CD4-positive, alpha-beta T cell treated with Interleukin-4 for 1 hour (primary cell): ENCODE results near the gene GATAD2A.
A peak's percentile ranks its signal among the peaks of the same experiment; 100 is the strongest.

ENCODE experiments used
- DNase-seq, 2 donors: peaks; one replicate each; pipeline ENCODE4 v3.0.0-alpha.2; 2020 to 2022

Gene GATAD2A

DNA sequence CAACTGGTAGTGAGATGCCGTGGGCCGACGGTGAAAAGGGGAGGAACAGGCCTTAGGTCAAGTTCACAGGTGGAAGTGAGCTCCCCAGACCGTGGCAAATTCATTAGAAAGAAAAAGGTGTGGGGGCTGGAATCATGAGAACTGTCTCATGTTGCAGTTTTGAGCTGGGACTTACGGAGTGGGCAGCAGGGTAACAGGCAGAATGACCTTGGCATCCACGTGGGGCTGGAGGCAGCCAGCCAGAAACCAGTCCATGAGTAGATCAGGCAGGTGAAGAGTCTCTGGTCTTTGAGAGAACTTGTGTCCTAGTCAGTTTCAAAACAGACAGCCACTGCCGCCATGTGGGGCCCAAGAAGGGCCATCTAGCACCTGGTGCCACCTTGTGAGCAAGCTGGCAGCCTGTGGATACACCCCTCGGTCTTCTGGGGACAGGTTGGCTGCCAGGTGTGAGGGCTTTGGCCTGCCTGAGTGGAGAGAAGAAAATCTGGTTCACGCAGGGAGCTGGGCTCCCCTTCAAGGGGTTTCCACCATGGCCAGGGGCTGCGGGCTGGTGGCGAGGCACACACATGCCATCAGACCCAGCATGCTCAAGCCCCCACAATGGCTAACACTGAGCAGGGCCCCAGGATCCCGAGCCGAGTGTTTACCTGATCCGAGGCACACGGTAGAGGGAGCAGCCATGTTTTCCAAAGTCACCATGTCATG, 86.0 kb downstream of the GATAD2A start:
- DNase-seq: no peak

DNA sequence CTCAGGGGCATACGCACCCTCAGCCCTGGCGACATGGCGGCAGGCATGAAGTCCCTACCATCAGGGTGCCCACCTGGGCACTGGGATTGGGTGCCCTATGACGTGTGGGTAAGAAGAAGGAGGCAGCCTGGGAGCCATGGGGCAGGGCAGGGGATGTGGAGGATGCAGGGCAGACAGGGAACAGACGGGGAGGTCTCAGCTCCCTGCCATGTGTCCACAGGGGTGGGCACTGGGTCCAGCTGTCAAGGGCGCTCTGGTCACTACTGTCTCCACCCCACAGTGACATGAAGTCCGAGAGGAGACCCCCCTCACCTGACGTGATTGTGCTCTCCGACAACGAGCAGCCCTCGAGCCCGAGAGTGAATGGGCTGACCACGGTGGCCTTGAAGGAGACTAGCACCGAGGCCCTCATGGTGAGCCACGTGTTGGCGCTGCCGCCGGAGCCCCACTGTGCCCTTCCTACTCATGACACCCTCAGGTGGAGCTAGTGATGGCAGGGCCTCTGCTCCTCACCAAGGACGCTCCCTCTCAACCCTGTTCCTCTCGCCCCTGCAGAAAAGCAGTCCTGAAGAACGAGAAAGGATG, 86.6 kb downstream of the GATAD2A start:
- no peak for DNase-seq

DNA sequence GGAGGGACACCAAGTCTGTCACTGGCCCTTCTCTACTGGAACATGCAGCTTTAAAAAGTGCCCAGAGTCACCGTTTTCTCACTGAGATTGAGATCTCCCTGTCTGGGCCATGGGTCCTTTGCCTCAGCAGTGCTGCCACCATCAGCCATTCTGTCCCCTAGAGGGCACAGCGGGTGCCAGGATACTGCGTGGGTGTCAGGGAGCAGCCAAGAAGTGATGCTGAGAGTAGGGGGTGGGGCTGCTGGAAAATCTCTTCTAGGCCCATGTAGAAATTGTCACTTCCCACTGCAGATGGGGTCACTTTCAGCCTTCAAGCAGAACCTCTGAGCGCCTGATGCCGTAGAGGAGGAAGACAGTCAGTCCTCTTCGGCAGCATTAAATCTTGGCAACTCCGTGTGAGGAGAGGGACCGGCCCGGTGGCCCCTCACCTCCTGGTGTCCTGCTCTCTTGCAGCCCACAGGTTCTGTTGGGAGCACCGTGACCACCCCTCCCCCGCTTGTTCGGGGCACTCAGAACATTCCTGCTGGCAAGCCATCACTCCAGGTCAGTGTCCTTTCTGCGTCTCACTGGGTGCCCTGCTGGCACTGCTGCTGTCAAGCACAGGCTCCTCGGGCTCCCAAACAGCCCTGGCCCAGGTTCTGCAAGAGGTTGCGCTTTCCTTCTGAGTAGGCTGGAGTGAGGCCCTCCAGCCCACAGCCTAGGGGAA, 88.5 kb downstream of the GATAD2A start:
- DNase-seq: no peak

DNA sequence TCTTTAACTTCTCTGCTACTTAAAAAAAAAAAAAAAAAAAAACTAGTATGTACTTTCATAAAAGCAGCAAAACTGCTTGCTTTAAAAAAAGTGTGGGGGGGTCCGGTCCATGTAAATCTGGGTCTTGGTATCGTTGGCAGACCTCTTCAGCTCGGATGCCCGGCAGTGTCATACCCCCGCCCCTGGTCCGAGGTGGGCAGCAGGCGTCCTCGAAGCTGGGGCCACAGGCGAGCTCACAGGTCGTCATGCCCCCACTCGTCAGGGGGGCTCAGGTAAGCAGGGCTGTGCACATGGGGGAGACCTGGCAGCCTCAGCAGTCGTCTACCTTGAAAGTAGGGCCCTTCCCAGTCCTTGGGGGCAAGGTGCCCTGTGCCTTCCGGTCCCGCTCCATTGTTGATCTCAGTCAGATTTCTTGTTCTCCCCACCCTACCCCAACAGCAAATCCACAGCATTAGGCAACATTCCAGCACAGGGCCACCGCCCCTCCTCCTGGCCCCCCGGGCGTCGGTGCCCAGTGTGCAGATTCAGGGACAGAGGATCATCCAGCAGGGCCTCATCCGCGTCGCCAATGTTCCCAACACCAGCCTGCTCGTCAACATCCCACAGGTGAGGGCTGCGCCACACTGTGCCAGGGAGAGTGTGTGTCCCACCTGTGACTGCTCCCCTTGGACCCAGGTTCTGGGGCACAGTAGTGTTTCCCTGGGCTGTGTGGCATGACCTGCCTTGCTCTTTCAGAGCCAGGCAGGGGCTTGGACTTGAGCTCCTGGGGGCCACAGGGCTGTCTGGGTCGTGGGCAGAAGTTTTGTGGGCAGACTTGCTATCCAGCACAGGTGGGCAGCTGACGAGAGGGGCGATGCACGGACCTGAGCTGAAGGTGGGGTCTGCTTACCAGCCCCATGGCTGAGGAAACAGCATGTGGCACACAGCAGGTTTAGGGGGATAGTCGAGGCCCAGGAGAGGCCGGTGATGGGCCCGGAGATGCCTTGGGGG, 90.4 kb downstream of the GATAD2A start:
- DNase-seq: no peak

DNA sequence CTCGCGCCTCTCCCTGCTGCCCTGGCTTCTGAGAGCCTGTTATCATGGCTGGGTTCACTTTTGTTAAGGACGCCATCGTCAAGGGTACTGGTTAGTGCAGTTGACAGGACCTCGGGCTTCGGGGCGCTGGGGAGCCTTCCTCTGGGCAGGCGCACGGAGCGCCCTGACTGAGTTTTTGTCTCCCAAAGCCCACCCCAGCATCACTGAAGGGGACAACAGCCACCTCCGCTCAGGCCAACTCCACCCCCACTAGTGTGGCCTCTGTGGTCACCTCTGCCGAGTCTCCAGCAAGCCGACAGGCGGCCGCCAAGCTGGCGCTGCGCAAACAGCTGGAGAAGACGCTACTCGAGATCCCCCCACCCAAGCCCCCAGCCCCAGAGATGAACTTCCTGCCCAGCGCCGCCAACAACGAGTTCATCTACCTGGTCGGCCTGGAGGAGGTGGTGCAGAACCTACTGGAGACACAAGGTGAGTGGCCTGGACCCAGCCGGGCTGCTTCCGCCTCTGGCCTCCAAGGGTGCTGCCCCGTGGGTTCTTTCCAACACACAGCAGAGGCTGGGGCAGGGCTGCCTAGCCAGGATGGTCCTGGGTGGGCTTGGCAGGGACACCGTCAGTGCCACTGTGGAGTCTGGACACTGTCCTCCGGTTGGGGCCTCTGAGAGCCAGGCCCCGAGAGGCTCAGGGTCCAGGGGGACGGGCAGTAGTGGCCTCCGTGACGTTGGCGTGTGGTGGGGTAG, 92.9 kb downstream of the GATAD2A start:
- DNase-seq: no peak

DNA sequence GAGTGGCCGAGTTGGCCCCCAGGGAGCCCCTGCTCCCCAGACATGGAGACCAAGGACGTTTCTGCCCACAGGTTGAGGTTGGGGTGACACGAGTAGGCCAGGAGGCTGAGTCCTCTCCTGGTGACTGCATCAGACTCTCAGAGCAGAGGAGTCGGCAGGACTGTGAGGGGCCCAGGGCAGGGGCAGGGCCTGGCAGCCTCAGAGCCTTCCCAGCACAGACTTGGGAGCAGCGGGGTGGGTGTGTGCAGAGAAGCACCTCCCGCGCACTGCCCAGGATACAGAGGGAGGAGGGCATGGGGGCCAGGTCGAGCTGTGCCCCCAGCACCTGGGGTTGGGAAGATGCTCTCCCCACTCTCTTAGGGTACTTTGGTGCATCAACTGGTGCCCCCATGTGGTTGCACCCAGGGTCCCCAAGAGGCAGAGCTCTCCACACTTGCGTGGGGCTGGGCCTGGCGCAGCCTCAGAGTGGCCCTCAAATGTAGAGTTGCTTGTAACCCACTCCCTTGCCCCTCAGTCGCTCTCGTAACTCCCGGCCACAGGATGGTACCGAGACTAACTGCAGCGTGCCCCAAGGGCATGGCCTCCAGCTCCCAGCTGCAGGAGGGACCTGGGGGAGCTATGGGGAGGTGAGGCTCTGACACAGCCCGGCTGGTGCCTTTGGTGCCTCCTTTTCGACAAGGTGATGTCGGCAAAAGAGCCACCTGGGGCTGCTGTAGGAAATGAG, 94.0 kb downstream of the GATAD2A start:
- no peak for DNase-seq

DNA sequence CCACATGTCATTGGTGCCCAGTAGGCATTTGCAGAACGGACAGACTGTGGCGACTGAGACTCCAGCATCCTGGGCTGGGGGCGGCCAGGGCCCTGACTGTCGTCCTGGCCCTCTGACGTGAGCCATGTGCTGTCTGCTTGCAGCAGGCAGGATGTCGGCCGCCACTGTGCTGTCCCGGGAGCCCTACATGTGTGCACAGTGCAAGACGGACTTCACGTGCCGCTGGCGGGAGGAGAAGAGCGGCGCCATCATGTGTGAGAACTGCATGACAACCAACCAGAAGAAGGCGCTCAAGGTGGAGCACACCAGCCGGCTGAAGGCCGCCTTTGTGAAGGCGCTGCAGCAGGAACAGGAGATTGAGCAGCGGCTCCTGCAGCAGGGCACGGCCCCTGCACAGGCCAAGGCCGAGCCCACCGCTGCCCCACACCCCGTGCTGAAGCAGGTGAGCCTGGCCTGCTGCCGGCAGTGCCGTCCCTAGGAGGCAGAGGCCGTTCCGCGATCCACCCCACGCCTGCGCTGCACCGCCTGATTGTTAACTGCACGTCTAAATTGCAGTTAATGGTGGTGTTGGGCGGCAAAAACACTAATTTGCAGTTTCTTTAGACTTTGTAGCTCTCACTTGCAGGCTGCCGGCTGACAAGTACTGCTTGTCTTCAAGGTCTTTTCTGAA, 95.6 kb downstream of the GATAD2A start:
- DNase-seq: no peak

DNA sequence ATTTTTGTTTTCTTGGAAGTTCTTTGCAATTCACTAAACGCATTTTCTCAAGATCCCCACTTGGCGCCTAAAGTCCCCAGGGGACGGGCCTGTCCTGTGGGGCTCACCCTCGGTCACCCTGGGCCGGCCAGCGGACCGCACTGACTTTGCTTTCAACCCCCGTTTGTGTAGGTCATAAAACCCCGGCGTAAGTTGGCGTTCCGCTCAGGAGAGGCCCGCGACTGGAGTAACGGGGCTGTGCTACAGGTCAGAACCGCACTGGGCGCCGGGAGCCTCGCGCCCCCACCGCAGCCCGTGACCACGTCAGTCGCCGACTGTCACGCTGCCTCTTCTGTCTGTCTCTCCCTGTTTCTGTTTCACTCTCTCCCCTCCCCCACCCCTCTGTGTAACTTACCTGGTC, 96.3 kb downstream of the GATAD2A start:
- no peak for DNase-seq

DNA sequence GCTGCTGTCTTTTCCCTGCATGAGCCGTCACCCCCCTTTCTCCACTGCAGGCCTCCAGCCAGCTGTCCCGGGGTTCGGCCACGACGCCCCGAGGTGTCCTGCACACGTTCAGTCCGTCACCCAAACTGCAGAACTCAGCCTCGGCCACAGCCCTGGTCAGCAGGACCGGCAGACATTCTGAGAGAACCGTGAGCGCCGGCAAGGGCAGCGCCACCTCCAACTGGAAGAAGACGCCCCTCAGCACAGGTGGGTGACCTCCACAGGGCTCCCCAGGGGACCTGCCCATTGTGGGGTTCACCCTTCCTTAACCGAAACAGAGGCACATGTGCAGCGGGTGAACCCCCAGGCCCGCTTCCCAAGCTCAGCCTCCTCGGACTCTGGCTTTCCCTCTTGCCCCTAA, 96.8 kb downstream of the GATAD2A start:
- no peak for DNase-seq

DNA sequence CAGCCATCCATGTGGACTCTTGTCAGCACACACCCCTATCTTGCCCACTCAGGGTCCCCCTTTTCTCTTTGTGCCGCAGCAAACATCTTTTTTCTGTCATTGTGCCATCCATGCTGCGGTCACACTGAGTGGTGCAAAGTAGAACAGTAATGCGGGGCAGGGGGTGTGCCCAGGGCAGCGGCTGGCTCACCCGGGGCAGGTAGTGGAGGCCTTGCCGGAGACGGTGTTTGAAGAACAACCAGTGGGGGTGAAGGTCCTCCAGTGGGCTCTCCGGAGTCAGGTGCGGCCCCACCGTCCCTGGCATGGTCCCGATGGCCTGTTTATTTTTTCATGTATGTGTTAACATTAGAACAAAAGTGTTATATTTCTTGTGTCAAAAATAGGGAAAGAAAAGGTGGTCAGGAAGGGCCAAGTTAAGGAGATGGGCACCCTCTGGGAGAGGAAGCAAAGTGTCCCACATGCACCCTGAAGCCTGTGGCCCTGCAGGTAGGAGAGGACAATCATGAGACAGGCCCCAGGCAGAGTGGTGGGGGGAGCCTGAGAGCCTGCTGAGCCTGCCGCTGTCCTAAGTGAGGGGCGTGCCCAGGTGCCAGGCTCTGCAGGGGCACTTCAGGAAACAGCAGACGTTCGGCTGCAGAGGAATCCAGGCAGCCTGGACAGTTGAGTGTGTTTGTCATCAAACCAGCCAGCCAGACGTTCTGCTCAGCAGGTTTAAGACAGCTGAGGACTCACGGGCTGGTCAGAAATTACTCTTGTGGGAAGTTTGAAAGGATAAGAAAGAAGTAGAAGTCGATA, 97.5 kb downstream of the GATAD2A start:
- no peak for DNase-seq

DNA sequence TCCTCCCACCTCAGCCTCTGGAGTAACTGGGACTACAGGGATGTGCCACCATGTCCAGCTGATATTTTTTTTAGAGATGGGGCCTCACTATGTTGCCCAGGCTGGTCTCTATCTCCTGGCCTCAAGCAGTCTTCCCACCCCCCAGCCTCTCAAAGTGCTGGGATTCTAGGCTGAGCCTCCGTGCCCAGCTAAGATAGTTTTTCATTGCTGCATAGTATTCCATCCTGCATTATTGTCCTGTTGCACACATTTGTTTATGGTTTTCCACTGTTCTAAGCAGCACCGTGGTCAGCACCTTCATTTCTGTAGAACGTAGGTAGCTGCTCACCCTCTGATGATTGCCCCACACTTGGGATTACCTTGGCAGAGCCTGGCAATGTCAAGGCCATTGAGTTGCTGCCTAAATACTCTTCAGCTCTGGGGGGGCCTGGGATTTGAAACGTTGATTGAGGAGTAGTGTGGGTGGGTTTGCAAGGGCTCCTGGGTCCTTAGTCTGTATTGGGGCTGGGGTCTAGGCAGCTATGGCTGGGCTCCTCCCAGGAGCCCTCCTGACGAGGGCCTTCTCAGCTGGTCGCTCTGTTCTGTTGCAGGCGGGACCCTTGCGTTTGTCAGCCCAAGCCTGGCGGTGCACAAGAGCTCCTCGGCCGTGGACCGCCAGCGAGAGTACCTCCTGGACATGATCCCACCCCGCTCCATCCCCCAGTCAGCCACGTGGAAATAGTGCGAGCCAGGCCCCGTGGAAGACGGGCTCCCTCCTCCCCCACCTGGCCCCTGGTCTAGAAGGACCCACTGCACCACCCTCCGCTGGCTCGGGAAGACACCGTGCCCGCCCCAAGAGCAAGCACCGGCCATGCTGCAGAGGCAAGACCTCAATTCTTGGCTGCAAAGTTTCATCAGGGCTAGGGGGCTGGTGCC, 99.5 kb downstream of the GATAD2A start:
- DNase-seq: no peak

DNA sequence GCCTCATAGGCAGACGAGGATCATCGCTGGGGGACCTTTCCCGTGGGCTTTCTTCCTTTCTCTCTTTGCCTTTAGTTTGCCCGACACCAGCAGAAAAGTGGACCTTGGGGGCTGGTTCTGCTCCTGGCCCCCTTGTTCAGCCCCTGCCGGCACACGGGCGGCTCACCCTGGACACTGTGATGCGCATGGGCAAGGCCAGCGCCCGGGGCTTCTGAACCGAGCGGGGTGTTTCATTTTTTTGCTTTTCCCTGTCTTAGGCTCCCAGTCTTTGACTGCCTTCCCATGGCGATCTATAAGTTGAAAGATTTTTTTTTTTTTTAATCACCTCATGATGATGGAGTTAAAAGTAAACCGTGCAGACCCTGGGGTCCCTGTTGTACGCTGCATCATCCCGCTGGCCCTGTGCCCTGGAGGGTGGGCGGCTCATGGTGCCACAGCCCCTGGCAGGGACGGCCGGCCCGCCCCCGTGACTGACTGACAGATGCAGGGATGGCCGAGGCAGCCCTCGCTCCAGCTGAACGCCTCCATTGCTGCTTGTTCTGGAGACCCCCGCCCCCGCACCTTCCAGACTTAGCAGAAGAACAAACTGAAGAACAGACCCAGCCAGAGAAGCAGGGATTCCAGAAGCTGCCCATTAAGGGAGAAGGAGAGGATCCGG, 100.3 kb downstream of the GATAD2A start:
- DNase-seq: no peak

DNA sequence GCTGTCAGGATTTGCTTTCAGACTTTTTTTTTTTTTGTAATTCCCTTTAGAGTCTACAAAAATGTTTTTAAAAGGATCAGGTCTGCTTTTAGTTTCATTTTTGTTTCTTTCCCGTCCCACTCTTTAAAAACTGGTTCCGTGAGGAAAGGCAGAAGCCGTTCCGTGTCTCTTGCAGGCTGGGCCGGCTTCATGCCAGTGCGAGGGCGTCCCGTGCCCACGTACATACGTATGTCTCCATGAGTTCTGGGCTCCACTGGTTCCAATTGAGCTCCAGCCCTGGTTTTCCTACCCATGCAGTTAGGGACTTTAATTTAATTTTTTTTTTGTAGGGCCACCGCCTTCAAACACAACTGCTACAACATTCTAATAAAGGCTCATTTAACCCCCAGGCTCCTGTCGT, 101.1 kb downstream of the GATAD2A start:
- DNase-seq: no peak

DNA sequence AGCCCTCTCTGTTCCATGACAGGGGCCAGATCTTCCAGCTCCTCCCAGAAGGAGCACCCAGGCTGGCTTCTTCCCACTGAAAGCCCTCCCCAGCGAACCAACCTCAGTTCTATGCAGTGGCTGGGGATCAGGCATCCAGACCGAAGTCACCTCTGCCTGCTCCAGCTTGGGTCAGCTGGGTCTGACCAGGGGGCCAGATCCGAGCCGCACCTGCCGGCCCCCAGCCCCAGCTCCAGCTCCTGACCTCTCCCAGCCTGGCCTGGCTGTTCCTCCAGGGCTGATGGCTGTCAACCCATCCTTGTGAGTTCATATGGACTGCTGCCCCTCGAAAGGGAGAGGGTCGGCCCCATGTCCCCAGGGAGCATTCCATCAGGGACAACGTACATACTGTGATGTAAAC, 101.9 kb downstream of the GATAD2A start:
- no peak for DNase-seq

DNA sequence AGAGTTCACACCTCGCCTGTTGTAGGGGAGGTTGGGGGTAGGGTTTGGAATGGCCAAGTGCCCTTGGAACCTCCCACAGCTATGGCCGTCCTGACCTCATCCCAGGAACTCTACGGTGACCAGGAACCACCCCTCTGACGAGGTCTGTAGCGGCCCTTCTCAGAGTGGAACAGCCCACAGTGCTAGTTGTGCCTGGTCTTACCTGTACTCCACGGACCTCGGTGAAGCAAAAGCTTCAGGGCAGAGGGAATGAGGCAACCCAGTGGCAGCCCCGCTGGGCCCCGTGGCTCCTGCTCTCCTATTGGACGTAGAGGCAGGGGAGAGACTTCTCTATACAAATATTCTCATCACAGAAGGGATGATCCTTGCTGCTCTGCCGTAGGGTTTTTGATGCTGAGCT, 102.7 kb downstream of the GATAD2A start:
- no peak for DNase-seq

DNA sequence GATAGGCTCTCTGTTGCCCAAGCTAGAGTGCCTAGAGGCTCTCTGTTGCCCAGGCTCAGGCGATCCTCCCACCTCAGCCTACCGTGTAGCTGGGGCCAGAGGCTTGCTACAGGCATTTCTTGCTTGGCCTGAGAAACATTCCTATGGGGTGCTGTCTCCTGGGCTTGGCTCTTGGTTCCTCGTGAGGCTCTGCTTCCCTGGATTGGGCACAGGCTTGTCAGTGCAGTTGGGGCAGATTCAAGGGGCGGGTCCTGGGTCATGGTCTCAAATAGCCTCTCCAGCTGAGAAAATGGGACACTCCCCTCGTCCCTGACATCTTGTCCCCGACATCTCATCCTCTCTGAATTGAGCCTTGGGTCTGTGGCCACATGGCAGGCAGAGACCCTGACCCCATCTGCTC, 105.0 kb downstream of the GATAD2A start:
- DNase-seq: no peak

DNA sequence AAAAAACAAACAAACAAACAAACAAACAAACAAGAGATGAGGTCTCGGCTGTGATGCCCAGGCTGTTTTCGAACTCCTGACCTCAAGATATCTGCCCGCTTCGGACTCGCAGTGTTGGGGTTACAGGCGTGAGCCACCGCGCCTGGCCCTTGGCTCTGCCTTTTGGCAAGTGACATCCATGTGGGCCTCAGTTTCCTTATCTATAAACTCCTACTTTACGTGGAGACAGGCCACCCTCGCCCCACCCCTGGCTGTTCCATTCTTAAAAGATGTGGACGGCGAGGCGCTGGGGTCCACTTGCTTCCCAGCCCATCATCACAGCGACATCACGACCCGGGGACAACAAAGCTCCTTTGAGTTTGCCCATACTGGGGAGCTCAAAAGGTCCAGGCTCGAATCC, 108.2 kb downstream of the GATAD2A start:
- no peak for DNase-seq

DNA sequence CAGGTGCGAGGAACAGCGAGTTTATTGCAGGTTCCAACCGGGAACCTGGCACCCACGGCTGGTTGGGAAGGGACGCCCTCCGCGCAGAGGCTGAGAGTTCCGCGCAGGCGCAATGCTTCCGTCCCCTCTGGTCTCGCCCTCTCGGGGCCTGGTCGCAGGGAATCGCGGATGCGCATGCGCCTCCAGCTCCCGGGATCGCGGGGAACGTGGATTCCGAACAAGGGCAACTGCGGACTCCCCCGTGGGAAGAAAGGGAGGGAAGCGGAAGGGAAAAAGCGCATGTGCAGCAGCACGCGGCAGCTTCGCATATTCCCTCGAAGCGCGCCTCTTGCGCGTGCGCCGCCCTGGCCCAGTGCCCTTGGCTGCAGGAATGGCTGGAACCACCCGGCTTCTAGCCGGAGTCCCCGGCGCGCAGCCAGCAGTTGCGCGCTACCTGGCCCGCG, 108.8 kb downstream of the GATAD2A start:
- peak; percentile 14 to 31 for DNase-seq
